ENCODE measurements around the gene UBFD1. TPM values are rescaled to one million over a fixed set of nuclear protein-coding genes. Genes with fewer than 3 reads are reported as not detected.
"Not testable (repeated sequence)": the region's sequence is repeated elsewhere in the genome, so short reads cannot be mapped to it uniquely, and the experiment has no call there.

UBFD1 gene
- polyA plus RNA-seq, 3 donors = 8.0 to 8.9 (median 8.0) TPM

DNA sequence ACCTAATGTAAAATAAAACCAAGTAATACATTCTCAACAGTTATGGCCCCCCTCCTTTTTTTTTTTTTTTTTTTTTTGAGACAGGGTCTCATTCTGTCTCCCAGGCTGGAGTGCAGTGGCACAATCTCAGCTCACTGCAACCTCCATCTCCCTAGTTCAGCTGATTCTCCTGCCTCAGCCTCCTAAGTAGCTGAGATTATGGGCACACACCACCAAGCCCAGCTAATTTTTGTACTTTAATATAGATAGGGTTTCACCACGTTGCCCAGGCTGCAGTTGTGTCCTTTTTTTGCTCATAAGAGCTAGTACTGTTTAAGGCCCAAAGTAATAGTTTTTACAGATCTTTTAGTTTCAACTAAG lies 18.6 kb upstream of the UBFD1 start:
- WGBS (ENCODE audit: insufficient coverage) = no CpG with 5 or more reads among the region's 1 CpG
- Mint-ChIP-seq H3K4me3 (no peak overlapping the region), H3K9me3 (no peaks in the 10 kb centered on the region), H3K27ac (peak overlapping the region in 5 of 7 donors; percentile 65 to 83 (median 75)), H3K27me3 (ENCODE audit: low read depth in 3 of 3) (no peaks in the 10 kb centered on the region), H3K4me1 (peaks cover 17% of the 10 kb centered on the region), H3K36me3 (peaks cover 32 to 48% of the 10 kb centered on the region in 2 donors)
- Histone ChIP-seq H3K4me2 (replicated peaks; ENCODE audit: extremely low read depth, low read length, poor library complexity, severe bottlenecking) (peak overlapping the region; percentile 33), H3K79me2 (ENCODE audit: insufficient read depth, low read length) (no peaks in the 10 kb centered on the region), H3K9ac (ENCODE audit: insufficient read depth, low read length, poor library complexity, severe bottlenecking) (peak overlapping the region; percentile 10), H3K4me1 (ENCODE audit: control insufficient read depth in 1 of 2, insufficient read depth in 2 of 2, low read length in 2 of 2) (peaks cover 11 to 14% of the 10 kb centered on the region in 2 donors), H3K36me3 (replicated peaks in 1 of 2; ENCODE audit: control insufficient read depth in 1 of 2, insufficient read depth in 2 of 2, low read length in 2 of 2) (peaks cover 20 to 42% of the 10 kb centered on the region in 2 donors), H3K9me3 (replicated peaks in 1 of 2; ENCODE audit: control insufficient read depth in 1 of 2, insufficient read depth in 1 of 2, low read length in 2 of 2) (no peaks in the 10 kb centered on the region), H2AFZ (ENCODE audit: insufficient read depth, low read depth, low read length, poor library complexity, severe bottlenecking) (no peak overlapping the region), H4K20me1 (ENCODE audit: insufficient read depth, low read length) (no peaks in the 10 kb centered on the region), H3K27ac (ENCODE audit: low read depth in 1 of 2, low read length in 2 of 2) (peak overlapping the region in 1 of 2 donors; percentile 74), H3K4me3 (replicated peaks in 1 of 3; ENCODE audit: low read depth in 2 of 3, low read length in 3 of 3) (no peak overlapping the region), H3K27me3 (ENCODE audit: control insufficient read depth in 2 of 2, insufficient read depth in 2 of 2, low read length in 2 of 2) (no peaks in the 10 kb centered on the region)
- no peak for DNase-seq
- TF ChIP-seq, protein P1, sequence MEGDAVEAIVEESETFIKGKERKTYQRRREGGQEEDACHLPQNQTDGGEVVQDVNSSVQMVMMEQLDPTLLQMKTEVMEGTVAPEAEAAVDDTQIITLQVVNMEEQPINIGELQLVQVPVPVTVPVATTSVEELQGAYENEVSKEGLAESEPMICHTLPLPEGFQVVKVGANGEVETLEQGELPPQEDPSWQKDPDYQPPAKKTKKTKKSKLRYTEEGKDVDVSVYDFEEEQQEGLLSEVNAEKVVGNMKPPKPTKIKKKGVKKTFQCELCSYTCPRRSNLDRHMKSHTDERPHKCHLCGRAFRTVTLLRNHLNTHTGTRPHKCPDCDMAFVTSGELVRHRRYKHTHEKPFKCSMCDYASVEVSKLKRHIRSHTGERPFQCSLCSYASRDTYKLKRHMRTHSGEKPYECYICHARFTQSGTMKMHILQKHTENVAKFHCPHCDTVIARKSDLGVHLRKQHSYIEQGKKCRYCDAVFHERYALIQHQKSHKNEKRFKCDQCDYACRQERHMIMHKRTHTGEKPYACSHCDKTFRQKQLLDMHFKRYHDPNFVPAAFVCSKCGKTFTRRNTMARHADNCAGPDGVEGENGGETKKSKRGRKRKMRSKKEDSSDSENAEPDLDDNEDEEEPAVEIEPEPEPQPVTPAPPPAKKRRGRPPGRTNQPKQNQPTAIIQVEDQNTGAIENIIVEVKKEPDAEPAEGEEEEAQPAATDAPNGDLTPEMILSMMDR (IDR thresholded peaks at IDR 0.05) = no peak
- intact Hi-C loops (cut with micrococcal nuclease) = no loop called here

DNA sequence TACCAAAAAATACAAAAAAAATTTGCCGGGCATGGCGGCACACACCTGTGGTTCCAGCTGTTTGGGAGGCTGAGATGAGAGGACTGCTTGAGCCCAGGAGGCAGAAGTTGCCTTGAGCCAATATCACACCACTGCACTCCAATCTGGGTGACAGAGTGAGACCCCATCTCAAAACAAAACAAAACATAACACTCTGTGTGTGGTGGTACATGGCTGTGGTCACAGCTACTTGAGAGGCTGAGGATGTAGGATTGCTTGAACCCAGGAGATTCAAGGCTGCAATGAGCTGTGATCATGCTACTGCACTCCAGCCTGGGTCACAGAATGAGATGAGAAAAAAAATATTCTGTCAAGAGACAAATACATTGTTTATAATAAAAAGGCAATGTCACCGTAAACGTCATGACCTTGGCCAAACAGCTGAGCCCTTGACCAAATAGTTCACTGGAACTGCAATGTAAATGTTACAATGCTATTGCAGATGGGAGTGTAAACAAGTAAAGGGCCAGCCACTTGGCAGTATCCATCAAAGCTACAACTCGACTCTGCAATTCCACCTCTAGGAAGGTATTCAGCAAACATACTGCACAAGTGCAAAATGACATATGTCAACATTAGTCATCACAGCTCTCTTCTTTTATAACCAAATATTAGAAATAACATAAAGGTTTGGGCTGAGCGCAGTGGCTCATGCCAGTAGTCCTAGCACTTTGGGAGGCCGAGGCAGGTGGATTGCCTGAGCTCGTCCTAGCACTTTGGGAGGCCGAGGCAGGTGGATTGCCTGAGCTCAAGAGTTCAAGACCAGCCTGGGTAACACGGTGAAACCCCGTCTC lies 17.3 kb upstream of the UBFD1 start:
- no peaks in the 10 kb centered on the region for H3K79me2 ChIP-seq (ENCODE audit: insufficient read depth, low read length)
- H3K9me3 Mint-ChIP-seq = no peaks in the 10 kb centered on the region
- no peak overlapping the region for H3K4me2 ChIP-seq (replicated peaks; ENCODE audit: extremely low read depth, low read length, poor library complexity, severe bottlenecking)
- H3K27ac Mint-ChIP-seq = peak overlapping the region in 3 of 7 donors; percentile 15 to 46 (median 45)
- intact Hi-C loops (cut with micrococcal nuclease) = loop anchor here in 1 of 2 donors (10.0 kb wide), 1 partner anchor 45 kb away; no protein-coding TSS in a partner anchor
- H2AFZ ChIP-seq (ENCODE audit: insufficient read depth, low read depth, low read length, poor library complexity, severe bottlenecking) = no peak overlapping the region
- no peaks in the 10 kb centered on the region for H3K27me3 Mint-ChIP-seq (ENCODE audit: low read depth in 3 of 3)
- TF ChIP-seq, protein P1 (IDR thresholded peaks at IDR 0.05) = no peak
- peaks cover 17 to 37% of the 10 kb centered on the region in 2 donors for H3K36me3 ChIP-seq (replicated peaks in 1 of 2; ENCODE audit: control insufficient read depth in 1 of 2, insufficient read depth in 2 of 2, low read length in 2 of 2)
- no peak overlapping the region for H3K4me3 ChIP-seq (replicated peaks in 1 of 3; ENCODE audit: low read depth in 2 of 3, low read length in 3 of 3)
- peaks cover 26 to 38% of the 10 kb centered on the region in 2 donors for H3K36me3 Mint-ChIP-seq
- H3K27me3 ChIP-seq (ENCODE audit: control insufficient read depth in 2 of 2, insufficient read depth in 2 of 2, low read length in 2 of 2) = no peaks in the 10 kb centered on the region
- H3K9me3 ChIP-seq (replicated peaks in 1 of 2; ENCODE audit: control insufficient read depth in 1 of 2, insufficient read depth in 1 of 2, low read length in 2 of 2) = no peaks in the 10 kb centered on the region
- peak overlapping the region in 1 of 2 donors; percentile 51 for H3K27ac ChIP-seq (ENCODE audit: low read depth in 1 of 2, low read length in 2 of 2)
- H3K9ac ChIP-seq (ENCODE audit: insufficient read depth, low read length, poor library complexity, severe bottlenecking) = no peak overlapping the region
- no peaks in the 10 kb centered on the region for H4K20me1 ChIP-seq (ENCODE audit: insufficient read depth, low read length)
- peaks cover 11 to 14% of the 10 kb centered on the region in 2 donors for H3K4me1 ChIP-seq (ENCODE audit: control insufficient read depth in 1 of 2, insufficient read depth in 2 of 2, low read length in 2 of 2)
- H3K4me3 Mint-ChIP-seq = no peak overlapping the region
- DNase-seq = no peak
- H3K4me1 Mint-ChIP-seq = peaks cover 17% of the 10 kb centered on the region
- 98% methylated on average over 6 of the region's 11 CpGs for WGBS (ENCODE audit: insufficient coverage)

DNA sequence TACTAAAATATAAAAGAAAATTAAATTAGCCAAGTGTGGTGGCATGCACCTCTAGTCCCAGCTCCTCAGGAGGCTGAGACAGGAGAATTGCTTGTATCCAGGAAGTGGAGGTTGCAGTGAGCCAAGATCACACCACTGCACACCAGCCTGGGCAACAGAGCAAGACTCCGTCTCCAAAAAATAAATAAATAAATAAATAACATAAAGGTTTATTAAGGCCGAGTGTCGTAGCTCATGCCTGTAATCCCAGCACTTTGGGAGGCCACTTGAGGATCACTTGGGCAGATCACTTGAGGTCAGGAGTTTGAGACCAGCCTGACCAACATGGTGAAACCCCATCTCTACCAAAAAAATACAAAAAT lies 16.7 kb upstream of the UBFD1 start:
- Histone ChIP-seq H3K4me1 (ENCODE audit: control insufficient read depth in 1 of 2, insufficient read depth in 2 of 2, low read length in 2 of 2) (peaks cover 11 to 14% of the 10 kb centered on the region in 2 donors), H3K36me3 (replicated peaks in 1 of 2; ENCODE audit: control insufficient read depth in 1 of 2, insufficient read depth in 2 of 2, low read length in 2 of 2) (peaks cover 21 to 37% of the 10 kb centered on the region in 2 donors), H3K27ac (ENCODE audit: low read depth in 1 of 2, low read length in 2 of 2) (peak overlapping the region in 1 of 2 donors; percentile 51)
- H3K9ac ChIP-seq (ENCODE audit: insufficient read depth, low read length, poor library complexity, severe bottlenecking); H2AFZ ChIP-seq (ENCODE audit: insufficient read depth, low read depth, low read length, poor library complexity, severe bottlenecking); H3K27me3 Mint-ChIP-seq (ENCODE audit: low read depth in 3 of 3); H3K27ac Mint-ChIP-seq; H3K79me2 ChIP-seq (ENCODE audit: insufficient read depth, low read length); H3K9me3 Mint-ChIP-seq; H3K9me3 ChIP-seq (replicated peaks in 1 of 2; ENCODE audit: control insufficient read depth in 1 of 2, insufficient read depth in 1 of 2, low read length in 2 of 2); H3K4me3 ChIP-seq (replicated peaks in 1 of 3; ENCODE audit: low read depth in 2 of 3, low read length in 3 of 3); H3K4me3 Mint-ChIP-seq; H4K20me1 ChIP-seq (ENCODE audit: insufficient read depth, low read length); H3K27me3 ChIP-seq (ENCODE audit: control insufficient read depth in 2 of 2, insufficient read depth in 2 of 2, low read length in 2 of 2); H3K4me2 ChIP-seq (replicated peaks; ENCODE audit: extremely low read depth, low read length, poor library complexity, severe bottlenecking); DNase-seq: not testable (repeated sequence)
- intact Hi-C loops (cut with micrococcal nuclease) = loop anchor here in 1 of 2 donors (10.0 kb wide), 1 partner anchor 46 kb away; no protein-coding TSS in a partner anchor
- Mint-ChIP-seq H3K4me1 (peaks cover 17% of the 10 kb centered on the region), H3K36me3 (peaks cover 28 to 34% of the 10 kb centered on the region in 2 donors)
- 100% methylated on average over 2 of the region's 3 CpGs for WGBS (ENCODE audit: insufficient coverage)
